GM23338 (cell line): Measurements from ENCODE around the gene DDR2. TPM values are rescaled to one million over a fixed set of nuclear protein-coding genes. Genes with fewer than 3 reads are reported as not detected.

Source experiments
- ATAC-seq: fragments of 200-7000 bp; cut with Tn5 transposase; 3 replicates; pipeline ENCODE4 v1.9.1; 2020
- DNase-seq: peaks from one replicate; pipeline ENCODE4 v3.0.0-alpha.2; 2015; ENCODE audit warnings: low spot score
- H2AFZ ChIP-seq: fragments of 200-600 bp; sonication (generic); 2 replicates; pipeline ENCODE4 v1.8.0; 2016; ENCODE audit warnings: antibody characterized with exemption, mild to moderate bottlenecking, moderate library complexity
- H3F3A ChIP-seq: fragments of 200-600 bp; sonication (generic); replicated peaks from 2 replicates; pipeline ENCODE4 v1.8.0; 2017; ENCODE audit warnings: antibody characterized with exemption, mixed run types, low read depth
- H3K27ac ChIP-seq: fragments of 200-600 bp; sonication (generic); 2 replicates; pipeline ENCODE4 v1.6.1; 2016; ENCODE audit warnings: low read depth
- H3K27me3 ChIP-seq: fragments of 200-600 bp; sonication (generic); 2 replicates; pipeline ENCODE4 v1.8.0; 2016; ENCODE audit warnings: mild to moderate bottlenecking, mixed run types, moderate library complexity; ENCODE audit not compliant: insufficient read depth
- H3K36me3 ChIP-seq: fragments of 200-600 bp; sonication (generic); 2 replicates; pipeline ENCODE4 v1.8.0; 2016; ENCODE audit warnings: mild to moderate bottlenecking; ENCODE audit not compliant: insufficient read depth
- H3K4me1 ChIP-seq: fragments of 200-600 bp; sonication (generic); 2 replicates; pipeline ENCODE4 v1.8.0; 2016; ENCODE audit warnings: mild to moderate bottlenecking, moderate library complexity; ENCODE audit not compliant: insufficient read depth
- H3K4me2 ChIP-seq: fragments of 200-600 bp; sonication (generic); 2 replicates; pipeline ENCODE4 v1.7.1; 2017; ENCODE audit warnings: mixed run types
- H3K4me3 ChIP-seq: fragments of 200-600 bp; sonication (generic); 2 replicates; pipeline ENCODE4 v1.6.1; 2016; ENCODE audit warnings: mixed run types
- H3K79me2 ChIP-seq: fragments of 200-600 bp; sonication (generic); replicated peaks from 2 replicates; pipeline ENCODE4 v1.8.0; 2017; ENCODE audit warnings: mild to moderate bottlenecking; ENCODE audit not compliant: insufficient read depth
- H3K9me2 ChIP-seq: fragments of 200-600 bp; sonication (generic); 2 replicates; pipeline ENCODE4 v1.8.0; 2017; ENCODE audit not compliant: insufficient read depth
- H4K20me1 ChIP-seq: fragments of 200-600 bp; sonication (generic); replicated peaks from 2 replicates; pipeline ENCODE4 v1.8.0; 2017; ENCODE audit warnings: mild to moderate bottlenecking; ENCODE audit not compliant: insufficient read depth
- H3K27ac Mint-ChIP-seq: 2 replicates; pipeline ENCODE4 v1.8.0; 2020; ENCODE audit warnings: inconsistent platforms, mild to moderate bottlenecking, moderate library complexity, mixed read lengths
- H3K27me3 Mint-ChIP-seq: 3 replicates; pipeline ENCODE4 v1.8.0; 2022; ENCODE audit warnings: low read depth, mild to moderate bottlenecking, moderate library complexity, mixed read lengths, inconsistent platforms; ENCODE audit not compliant: insufficient read depth, poor library complexity
- H3K36me3 Mint-ChIP-seq: 3 replicates; pipeline ENCODE4 v1.8.0; 2021; ENCODE audit warnings: low read depth, mild to moderate bottlenecking, inconsistent platforms, moderate library complexity, mixed read lengths
- H3K4me1 Mint-ChIP-seq: 3 replicates; pipeline ENCODE4 v1.8.0; 2020; ENCODE audit warnings: mild to moderate bottlenecking, inconsistent platforms, mixed read lengths
- H3K4me3 Mint-ChIP-seq: 3 replicates; pipeline ENCODE4 v1.8.0; 2021; ENCODE audit warnings: moderate library complexity, mild to moderate bottlenecking, inconsistent platforms, mixed read lengths
- H3K9me3 Mint-ChIP-seq: 3 replicates; pipeline ENCODE4 v1.8.0; 2020; ENCODE audit warnings: moderate library complexity, mild to moderate bottlenecking, inconsistent platforms, mixed read lengths
- CREB1 ChIP-seq: fragments of 250-450 bp; sonication (Bioruptor Pico); IDR thresholded peaks from 2 replicates; pipeline ENCODE4 v1.5.0; 2020; ENCODE audit warnings: low read depth, mild to moderate bottlenecking, moderate library complexity
- EZH2 ChIP-seq: fragments of 200-600 bp; sonication (generic); IDR thresholded peaks from one replicate; pipeline ENCODE4 v1.8.0; 2017; ENCODE audit warnings: antibody characterized with exemption, mild to moderate bottlenecking, low read depth; ENCODE audit not compliant: unreplicated experiment
- EZH2phosphoT487 ChIP-seq: fragments of 200-600 bp; sonication (generic); IDR thresholded peaks from one replicate; pipeline ENCODE4 v1.8.1; 2018; ENCODE audit warnings: antibody characterized with exemption; ENCODE audit not compliant: unreplicated experiment
- JUNB ChIP-seq: IDR thresholded peaks from one replicate; pipeline ENCODE4 v1.6.1; 2016; ENCODE audit warnings: antibody characterized with exemption; ENCODE audit not compliant: unreplicated experiment
- NANOG ChIP-seq: IDR thresholded peaks from 2 replicates; pipeline ENCODE4 v1.6.1; 2016; ENCODE audit warnings: antibody characterized with exemption, borderline replicate concordance
- POLR2AphosphoS5 ChIP-seq: IDR thresholded peaks from 2 replicates; pipeline ENCODE4 v1.6.1; 2016; ENCODE audit warnings: antibody characterized with exemption, low read depth
- REST ChIP-seq: IDR thresholded peaks from one replicate; pipeline ENCODE4 v1.6.1; 2018; ENCODE audit warnings: antibody characterized with exemption; ENCODE audit not compliant: unreplicated experiment
- STAT1 ChIP-seq: IDR thresholded peaks from one replicate; pipeline ENCODE4 v1.6.1; 2016; ENCODE audit warnings: antibody characterized with exemption; ENCODE audit not compliant: unreplicated experiment
- ZNF114 ChIP-seq: fragments of 250-450 bp; sonication (Bioruptor Pico); IDR thresholded peaks from 2 replicates; pipeline ENCODE4 v1.5.0; 2020; ENCODE audit warnings: mild to moderate bottlenecking, moderate library complexity
- ZNF331 ChIP-seq: fragments of 250-450 bp; sonication (Bioruptor Pico); IDR thresholded peaks from 2 replicates; pipeline ENCODE4 v1.5.0; 2020; ENCODE audit warnings: low read depth, mild to moderate bottlenecking, moderate library complexity
- polyA plus RNA-seq: library from polyadenylated mRNA; unstranded; fragments of >200 nt; fragmentation: Nextera tagmentation; extraction: Ambion mirVana; gene quantifications from 2 replicates; pipeline ENCODE4 v1.2.1, GENCODE V29; 2016
- total RNA-seq: library from RNA; depleted of rRNA; stranded (reverse); fragments of >200 nt; shearing (Covaris generic); gene quantifications from 2 replicates; pipeline ENCODE4 v1.2.3, GENCODE V29; 2014
- TF ChIP-seq, protein P1 (sequence below): IDR thresholded peaks from 2 replicates; pipeline ENCODE4 v1.6.1; 2016; ENCODE audit warnings: antibody characterized with exemption

The DDR2 gene
- total and polyA plus RNA-seq, 2 experiments from 2014 or later = 0.66 to 1.8 TPM

DNA sequence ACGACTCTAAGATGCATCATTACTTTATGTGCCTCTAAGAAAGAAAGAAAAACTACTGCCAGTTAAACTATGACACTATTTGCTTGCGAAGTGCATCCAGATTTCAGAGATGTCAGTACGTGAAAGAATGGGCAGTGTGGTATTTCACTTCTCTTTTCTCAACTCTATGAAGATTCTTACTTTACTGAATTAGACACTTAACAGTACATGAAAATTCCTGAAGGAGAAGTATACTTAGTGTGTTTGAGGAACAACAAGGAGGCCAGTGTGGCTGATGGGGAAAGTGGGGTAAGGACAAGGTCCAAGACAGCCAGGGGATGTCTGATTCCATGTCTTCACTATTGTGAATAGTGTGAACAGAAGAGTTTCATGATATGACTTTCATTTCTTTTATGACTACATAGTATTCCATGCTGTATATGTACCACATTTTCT lies 104.4 kb downstream of the DDR2 start:
- H3K4me1 Mint-ChIP-seq = peaks cover 4% of the 10 kb centered on the region; the same call in 1 of the 3 replicates
- Histone ChIP-seq H4K20me1 (no peaks in the 10 kb centered on the region), H3K27ac (no peak overlapping the region), H3K4me3 (no peak overlapping the region), H3K4me1 (no peaks in the 10 kb centered on the region), H3K9me2 (no peaks in the 10 kb centered on the region), H3F3A (no peaks in the 10 kb centered on the region), H3K27me3 (no peaks in the 10 kb centered on the region), H3K36me3 (no peaks in the 10 kb centered on the region), H2AFZ (no peak overlapping the region), H3K79me2 (no peaks in the 10 kb centered on the region), H3K4me2 (no peak overlapping the region)
- ATAC-seq = no peak
- TF ChIP-seq EZH2 (no peak), ZNF114 (CRISPR knock-in tag) (no peak), CREB1 (CRISPR knock-in tag) (no peak), NANOG (no peak), POLR2AphosphoS5 (no peak)
- TF ChIP-seq, protein P1, sequence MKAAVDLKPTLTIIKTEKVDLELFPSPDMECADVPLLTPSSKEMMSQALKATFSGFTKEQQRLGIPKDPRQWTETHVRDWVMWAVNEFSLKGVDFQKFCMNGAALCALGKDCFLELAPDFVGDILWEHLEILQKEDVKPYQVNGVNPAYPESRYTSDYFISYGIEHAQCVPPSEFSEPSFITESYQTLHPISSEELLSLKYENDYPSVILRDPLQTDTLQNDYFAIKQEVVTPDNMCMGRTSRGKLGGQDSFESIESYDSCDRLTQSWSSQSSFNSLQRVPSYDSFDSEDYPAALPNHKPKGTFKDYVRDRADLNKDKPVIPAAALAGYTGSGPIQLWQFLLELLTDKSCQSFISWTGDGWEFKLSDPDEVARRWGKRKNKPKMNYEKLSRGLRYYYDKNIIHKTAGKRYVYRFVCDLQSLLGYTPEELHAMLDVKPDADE = no peak
- H3K27ac Mint-ChIP-seq = no peak overlapping the region
- no peak overlapping the region for H3K4me3 Mint-ChIP-seq
- no peaks in the 10 kb centered on the region for H3K27me3 Mint-ChIP-seq
- DNase-seq = no peak
- H3K36me3 Mint-ChIP-seq = no peaks in the 10 kb centered on the region
- H3K9me3 Mint-ChIP-seq = no peaks in the 10 kb centered on the region

DNA sequence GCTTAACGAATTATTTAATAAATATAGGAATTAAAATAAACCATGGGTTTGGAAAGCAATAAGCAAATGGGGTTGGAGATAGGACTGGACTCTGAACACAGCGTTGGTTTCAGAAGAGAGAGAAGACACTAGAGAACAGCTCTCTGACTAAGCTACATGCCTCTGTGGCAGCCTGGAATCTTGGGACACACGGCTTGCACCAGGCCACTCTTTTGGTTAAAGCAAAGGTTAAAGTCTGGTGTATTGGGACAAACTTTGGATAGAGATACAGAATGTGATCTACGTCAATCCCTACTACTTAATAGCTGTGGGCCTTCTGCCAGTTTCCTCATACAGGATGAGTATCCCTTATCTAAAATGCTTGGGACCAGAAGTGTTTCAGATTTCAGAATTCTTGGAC lies 108.5 kb downstream of the DDR2 start:
- H3K9me3 Mint-ChIP-seq = peaks cover 7% of the 10 kb centered on the region
- Histone ChIP-seq H3K79me2 (no peaks in the 10 kb centered on the region), H2AFZ (no peak overlapping the region), H3K4me3 (no peak overlapping the region), H3K27ac (no peak overlapping the region), H3K36me3 (0 out of 2 replicates have a peak, but pooled peaks cover under 1% of the 10 kb centered on the region), H3K9me2 (no peaks in the 10 kb centered on the region), H3K27me3 (no peaks in the 10 kb centered on the region), H3K4me1 (no peaks in the 10 kb centered on the region), H3F3A (no peaks in the 10 kb centered on the region), H3K4me2 (no peak overlapping the region), H4K20me1 (no peaks in the 10 kb centered on the region)
- H3K27ac Mint-ChIP-seq = no peak overlapping the region
- no peaks in the 10 kb centered on the region for H3K4me1 Mint-ChIP-seq
- H3K4me3 Mint-ChIP-seq = no peak overlapping the region
- DNase-seq (no peak), ATAC-seq (no peak)
- no peaks in the 10 kb centered on the region; the same call in 2 of the 3 replicates for H3K36me3 Mint-ChIP-seq
- peaks cover 2% of the 10 kb centered on the region for H3K27me3 Mint-ChIP-seq
- no peak for TF ChIP-seq JUNB
- TF ChIP-seq POLR2AphosphoS5 = no peak
- TF ChIP-seq EZH2phosphoT487 = no peak
- no peak for TF ChIP-seq ZNF114 (CRISPR knock-in tag)
- no peak for TF ChIP-seq EZH2
- no peak for TF ChIP-seq CREB1 (CRISPR knock-in tag)
- TF ChIP-seq STAT1 = no peak
- TF ChIP-seq ZNF331 = no peak

DNA sequence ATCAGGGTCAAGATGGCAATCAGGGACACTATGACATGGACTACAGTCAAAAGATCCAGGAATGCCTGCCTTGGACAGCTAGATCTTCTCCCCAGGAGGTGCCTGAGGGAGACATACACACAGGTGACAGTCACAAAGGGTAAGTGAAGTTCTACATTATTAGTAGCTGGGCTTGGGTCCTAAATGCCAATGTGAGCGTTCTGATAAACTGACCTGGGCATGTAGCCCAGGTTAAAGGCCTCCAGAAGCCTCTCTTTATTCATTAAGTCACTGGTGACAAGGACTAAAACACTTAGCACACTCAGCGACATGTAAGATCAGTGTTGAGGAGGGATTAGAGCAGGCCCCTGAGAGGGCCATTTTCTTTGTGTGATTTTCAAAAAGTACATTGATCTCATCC lies 109.3 kb downstream of the DDR2 start:
- H3K27ac Mint-ChIP-seq = no peak overlapping the region
- H3K4me1 ChIP-seq = no peaks in the 10 kb centered on the region
- H3K27ac ChIP-seq = no peak overlapping the region
- peaks cover 2% of the 10 kb centered on the region for H3K27me3 Mint-ChIP-seq
- no peak overlapping the region for H3K4me3 Mint-ChIP-seq
- no peaks in the 10 kb centered on the region for H3K4me1 Mint-ChIP-seq
- no peak for DNase-seq
- H3K27me3 ChIP-seq = no peaks in the 10 kb centered on the region
- no peaks in the 10 kb centered on the region for H3F3A ChIP-seq
- H3K4me2 ChIP-seq = no peak overlapping the region
- ATAC-seq = no peak
- no peak overlapping the region for H3K4me3 ChIP-seq
- peaks cover 16% of the 10 kb centered on the region for H3K9me3 Mint-ChIP-seq
- H4K20me1 ChIP-seq = no peaks in the 10 kb centered on the region
- H3K36me3 Mint-ChIP-seq = peaks cover 7% of the 10 kb centered on the region; the same call in 2 of the 3 replicates
- no peaks in the 10 kb centered on the region for H3K9me2 ChIP-seq
- H3K36me3 ChIP-seq = 0 out of 2 replicates have a peak, but pooled peaks cover 3% of the 10 kb centered on the region
- no peak overlapping the region for H2AFZ ChIP-seq
- H3K79me2 ChIP-seq = no peaks in the 10 kb centered on the region
- TF ChIP-seq EZH2phosphoT487 (no peak), POLR2AphosphoS5 (no peak), ZNF114 (CRISPR knock-in tag) (no peak), EZH2 (no peak), NANOG (no peak), STAT1 (no peak), REST (no peak), JUNB (no peak)
- TF ChIP-seq, protein P1 = no peak
